GM12872 (cell line): ENCODE measurements around the gene MAPRE3.

ENCODE experiments used
- CTCF ChIP-seq: IDR thresholded peaks from 3 replicates; pipeline ENCODE4 v1.5.1; 2011; ENCODE audit warnings: low read depth, mild to moderate bottlenecking, low read length, moderate library complexity; ENCODE audit not compliant: insufficient read depth

The MAPRE3 gene

GRCh38 chr2:26988058-26988860, 17.8 kb downstream of the MAPRE3 start:
- TF ChIP-seq CTCF, result no peak

GRCh38 chr2:26989156-26989555, 18.7 kb downstream of the MAPRE3 start:
- TF ChIP-seq CTCF, result no peak

DNA sequence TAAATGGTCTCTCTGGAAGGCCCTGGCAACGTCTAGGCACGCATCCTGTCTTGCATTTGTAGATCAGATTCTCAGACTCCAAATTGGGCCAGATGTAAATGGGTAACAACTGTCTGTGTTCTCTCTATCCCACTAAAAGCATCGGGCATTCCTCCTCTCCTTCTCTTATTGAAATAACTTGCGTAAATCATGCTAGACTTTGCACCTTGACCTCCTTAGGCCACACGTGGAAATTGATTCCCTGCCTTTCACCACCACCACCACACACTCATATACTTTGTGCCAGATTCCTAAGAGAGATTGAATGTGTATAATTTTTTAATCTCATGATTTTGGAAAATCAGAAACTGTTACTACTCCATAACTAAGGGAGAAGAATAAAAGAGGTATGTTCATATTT, 21.3 kb downstream of the MAPRE3 start:
- no peak for TF ChIP-seq CTCF

DNA sequence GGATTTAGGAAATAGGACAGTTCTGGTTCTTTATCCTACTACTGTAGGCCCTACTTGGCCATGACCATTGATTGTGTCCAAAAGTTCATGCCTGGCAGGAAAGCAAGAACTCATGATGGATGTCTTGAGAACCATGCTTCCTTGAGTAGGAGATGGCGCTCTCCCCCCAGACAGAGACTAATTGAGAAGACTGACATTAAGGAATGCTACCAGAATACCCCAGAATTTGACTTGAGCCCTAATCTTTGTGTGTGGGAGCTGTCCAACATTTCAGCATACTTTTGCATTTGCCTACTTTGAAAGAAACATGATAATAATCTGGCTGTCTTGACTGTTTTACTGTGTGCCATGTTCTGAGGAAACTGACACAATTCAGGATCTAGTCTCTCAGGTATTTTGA, 23.3 kb downstream of the MAPRE3 start:
- TF ChIP-seq CTCF, result no peak

DNA sequence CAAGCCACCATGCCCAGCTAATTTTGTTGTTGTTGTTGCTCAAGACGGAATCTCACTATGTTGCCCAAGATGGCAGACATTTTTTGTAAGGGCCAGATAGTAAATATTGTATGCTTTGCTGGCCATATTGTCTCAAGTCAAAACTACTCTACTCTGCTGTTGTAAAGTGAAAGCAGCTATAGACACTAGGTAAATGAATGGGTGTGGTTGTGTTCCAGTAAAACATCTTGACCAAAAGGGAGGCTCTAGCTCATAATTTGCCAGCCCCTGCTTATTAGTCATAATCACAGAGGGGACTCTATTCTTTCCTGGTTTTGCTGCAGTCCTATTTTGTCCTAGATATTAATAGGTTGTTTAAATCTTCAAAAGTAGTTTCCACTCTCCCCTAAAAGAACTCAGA, 24.5 kb downstream of the MAPRE3 start:
- no peak for TF ChIP-seq CTCF

- no peak for TF ChIP-seq CTCF
Measured at GRCh38 chr2:26997394-26997793, 27.0 kb downstream of the MAPRE3 start.

GRCh38 chr2:26998323-26998722, 27.9 kb downstream of the MAPRE3 start:
- TF ChIP-seq CTCF, result no peak
